ENCODE measurements around the gene NHLH1.

The NHLH1 gene

DNA sequence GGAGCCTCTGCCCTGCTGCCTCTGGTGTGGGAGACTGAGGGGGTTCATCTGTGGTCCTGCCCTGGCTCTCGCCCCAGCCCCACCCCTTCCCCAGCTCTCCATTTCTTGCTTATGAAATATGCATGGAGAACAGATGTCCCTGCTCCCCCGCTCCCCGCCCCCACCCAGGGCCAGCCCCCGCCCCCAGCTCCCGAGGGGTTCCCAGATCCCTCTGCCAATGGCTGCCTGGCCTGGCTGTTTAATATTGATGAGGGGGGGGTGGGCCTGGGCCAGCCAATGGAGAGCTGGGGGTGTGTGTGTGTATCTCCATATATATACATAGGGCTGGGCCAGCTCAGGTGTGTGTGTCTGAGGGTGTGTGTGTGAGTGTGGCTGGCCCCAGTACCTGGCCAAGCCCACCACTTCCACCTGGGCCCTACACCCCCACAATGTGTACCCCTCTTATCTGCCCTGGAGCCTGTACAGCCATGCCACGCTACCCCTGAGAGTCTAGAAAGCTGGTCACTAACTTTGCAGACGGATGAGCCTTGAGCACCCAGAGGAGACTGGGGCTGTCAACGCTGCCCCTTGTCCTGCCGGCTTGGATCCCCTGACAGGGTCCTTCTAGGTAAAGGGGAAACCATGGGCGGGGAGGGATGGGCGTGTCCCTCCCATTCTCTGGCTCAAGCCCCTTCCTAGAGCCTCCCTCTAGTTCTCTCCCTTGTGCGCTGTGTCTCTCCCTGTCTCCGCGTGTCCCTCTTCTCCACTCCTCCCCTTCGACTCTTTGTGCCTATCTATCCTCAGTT, at the start of gene NHLH1:
NHLH1 (plus strand) TSS at position 341 of the 785 bp plus-strand sequence. CDS start 3,661 bp downstream, outside the sequence.
- no peak for DNase-seq

DNA sequence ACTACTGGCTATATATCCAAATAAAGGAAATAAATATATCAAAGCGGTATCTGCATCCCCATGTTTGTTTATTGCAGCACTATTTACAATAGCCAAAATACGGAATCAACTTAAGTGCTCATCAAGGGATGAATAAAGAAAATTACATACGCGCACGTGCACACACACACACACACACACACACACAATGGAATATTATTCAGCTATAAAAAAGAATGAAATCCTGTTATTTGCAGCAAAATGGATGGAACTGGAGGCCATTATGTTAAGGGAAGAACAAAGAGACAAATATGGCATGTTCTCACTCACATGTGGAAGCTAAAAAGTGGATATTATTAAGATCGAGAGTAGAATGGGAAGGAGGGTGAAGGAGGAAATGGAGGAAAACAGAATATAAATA, 44.0 kb upstream of the NHLH1 start:
- no peak for DNase-seq

- no peak for DNase-seq
Observed at GRCh38 chr1:160325252-160325651, 41.6 kb upstream of the NHLH1 start.

- no peak for DNase-seq
Observed at GRCh38 chr1:160326418-160326817, 40.5 kb upstream of the NHLH1 start.

DNA sequence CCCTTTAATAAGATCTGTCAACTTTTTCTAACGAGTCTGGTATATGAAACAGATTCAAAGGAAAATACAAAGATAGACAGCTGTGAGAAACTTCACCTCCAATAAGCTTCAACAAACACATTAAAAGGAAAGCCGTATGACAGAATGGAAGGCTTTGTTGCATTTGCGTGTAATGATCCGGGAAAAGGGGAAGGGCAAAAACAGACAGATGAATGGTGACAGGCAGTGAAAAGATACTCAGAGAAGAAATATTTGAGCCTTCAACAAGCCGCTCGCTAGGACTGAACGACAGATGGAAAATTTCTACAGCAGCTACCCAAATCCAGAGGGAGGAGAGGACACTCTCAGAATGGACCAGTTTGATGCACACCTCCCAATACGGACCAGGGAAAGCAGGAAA, 38.7 kb upstream of the NHLH1 start:
- no peak for DNase-seq

- no peak for DNase-seq
Observed at GRCh38 chr1:160330119-160330518, 36.8 kb upstream of the NHLH1 start.

DNA sequence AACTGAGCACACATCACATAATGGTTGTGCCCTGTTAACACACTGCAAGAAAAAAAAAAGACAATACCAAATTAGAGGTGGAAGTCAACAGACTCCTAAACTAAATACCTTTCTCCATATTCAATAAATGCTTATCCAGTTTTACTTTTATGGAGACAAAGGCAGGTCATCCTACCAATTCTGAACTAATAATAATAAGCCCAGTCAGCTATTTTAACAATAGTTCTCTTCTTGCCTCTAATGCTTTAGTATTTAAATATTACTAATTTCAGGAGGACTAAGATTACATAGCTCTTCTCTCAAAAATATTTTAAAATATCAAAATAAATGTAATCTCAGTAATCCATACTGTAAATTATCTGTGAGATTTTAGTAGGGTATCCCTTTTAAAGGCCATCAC, 34.4 kb upstream of the NHLH1 start:
- DNase-seq = no peak

DNA sequence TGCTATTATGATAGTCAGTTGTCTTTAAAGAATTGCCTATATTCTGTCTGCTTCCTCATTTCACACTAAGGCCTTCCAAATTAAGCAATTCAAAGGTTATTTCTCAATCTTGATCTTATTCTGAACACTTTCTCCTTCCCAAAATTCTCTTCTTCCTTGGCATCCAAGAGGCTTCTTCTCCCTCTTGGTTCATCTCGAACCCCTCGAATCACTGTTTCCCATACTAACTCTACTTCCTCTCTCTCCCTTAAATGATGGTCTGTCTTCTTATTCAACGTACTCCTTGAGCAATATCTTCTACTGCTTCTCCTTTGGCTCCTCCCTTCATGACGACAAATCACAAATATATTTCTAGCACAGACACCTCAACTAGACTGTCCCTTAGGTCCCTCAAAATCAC, 28.3 kb upstream of the NHLH1 start:
- DNase-seq = no peak

- no peak for DNase-seq
Observed at GRCh38 chr1:160340146-160340545, 26.7 kb upstream of the NHLH1 start.

DNA sequence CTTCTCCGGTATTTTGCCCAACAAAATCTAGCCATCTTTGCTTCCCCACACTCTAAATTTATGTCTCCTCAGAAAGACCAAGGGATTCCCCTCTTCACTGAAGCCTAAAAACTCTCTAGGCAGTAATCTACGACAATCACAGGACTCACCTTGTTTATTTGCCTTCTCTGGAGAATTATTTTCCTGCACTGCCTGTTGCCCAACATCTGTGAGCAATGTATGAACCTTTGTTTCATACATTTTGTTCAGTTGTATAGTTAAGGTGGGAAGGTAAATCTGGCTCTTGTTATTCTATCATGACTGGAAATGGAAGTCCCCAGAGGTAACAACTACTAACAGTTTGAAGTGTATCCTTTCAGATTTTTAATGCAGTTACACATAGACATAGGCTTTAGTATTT, 26.0 kb upstream of the NHLH1 start:
- no peak for DNase-seq

GRCh38 chr1:160342526-160342925, 24.3 kb upstream of the NHLH1 start:
- DNase-seq = no peak

GRCh38 chr1:160342953-160343869, 23.7 kb upstream of the NHLH1 start, which contains the start of the genes COPA and NCSTN:
Gene COPA, minus strand, starts transcription at chr1:160343250. Its CDS starts 80 bp downstream, at chr1:160343170.
Gene NCSTN, plus strand, starts transcription at chr1:160343383. Its CDS starts 14 bp downstream, at chr1:160343397.
- DNase-seq = peak; percentile 96

DNA sequence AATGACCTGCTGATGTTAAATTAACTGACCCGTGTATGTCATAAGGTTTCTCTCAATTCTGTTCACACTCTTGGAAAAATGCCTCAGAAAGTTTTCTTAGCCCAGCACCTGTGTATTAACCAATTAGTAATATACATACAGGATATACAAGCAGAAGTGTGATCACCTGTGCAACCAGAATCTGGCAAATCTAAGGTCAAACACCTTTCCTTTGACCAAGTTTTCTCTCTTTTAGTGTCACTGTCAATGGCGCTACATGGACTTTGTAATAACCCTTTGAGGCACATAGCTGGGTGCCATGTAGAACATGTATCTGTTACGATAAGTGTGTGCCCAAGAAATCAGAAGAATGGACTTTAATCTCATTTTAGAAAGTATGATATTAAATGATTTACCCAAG, 22.6 kb upstream of the NHLH1 start:
- DNase-seq = no peak

DNA sequence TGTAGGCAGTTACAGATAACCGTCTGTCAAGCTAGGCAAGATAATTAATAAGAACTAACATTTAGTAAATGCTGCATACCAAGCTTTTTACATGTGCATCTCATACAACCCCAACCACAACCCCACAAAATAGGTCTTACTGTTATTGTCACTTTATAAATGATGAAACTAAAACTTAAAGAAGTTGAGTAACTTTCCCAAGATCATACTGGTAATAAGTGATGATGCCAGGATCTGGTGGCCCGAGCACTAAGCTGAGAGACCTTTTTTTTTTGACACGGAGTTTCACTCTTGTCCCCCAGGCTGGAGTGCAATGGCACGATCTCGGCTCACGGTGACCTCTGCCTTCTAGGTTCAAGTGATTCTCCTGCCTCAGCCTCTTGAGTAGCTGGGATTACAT, 21.9 kb upstream of the NHLH1 start:
- no peak for DNase-seq

DNA sequence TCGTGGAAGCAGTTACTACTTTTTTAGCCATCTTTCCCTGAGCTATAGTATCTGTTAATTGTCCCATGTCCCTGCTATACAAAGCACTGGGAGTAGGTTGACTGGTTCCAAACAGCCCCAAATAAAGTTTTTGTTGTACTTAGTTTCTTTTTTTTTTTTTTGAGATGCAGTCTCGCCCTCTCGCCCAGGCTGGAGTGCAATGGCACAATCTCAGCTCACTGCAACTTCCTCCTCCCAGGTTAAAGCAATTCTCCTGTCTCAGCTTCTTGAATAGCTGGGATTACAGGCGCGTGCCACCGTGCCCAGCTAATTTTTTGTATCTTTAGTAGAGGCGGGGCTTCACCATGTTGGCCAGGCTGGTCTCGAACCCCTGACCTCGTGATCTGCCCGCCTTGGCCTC, 20.4 kb upstream of the NHLH1 start:
- DNase-seq = no peak

DNA sequence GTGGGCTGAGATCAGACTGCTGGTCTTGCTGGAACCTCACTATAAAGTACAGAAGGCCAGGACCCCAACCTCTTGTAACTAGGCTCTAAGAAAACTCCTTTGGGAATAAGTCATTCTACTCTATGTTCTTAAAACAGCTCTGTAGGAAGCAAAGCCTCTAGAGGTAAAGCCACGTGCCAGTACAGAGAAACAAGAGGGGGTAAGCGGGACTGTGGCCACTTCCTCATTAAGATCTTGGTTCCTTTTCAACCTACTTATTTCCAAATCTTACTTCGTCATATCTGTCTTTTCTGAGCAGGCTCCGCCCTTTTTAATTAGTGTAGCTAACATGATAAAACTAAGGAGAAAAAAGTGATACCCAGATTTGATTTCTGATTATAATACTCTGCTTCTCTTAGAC, 19.9 kb upstream of the NHLH1 start:
- no peak for DNase-seq

DNA sequence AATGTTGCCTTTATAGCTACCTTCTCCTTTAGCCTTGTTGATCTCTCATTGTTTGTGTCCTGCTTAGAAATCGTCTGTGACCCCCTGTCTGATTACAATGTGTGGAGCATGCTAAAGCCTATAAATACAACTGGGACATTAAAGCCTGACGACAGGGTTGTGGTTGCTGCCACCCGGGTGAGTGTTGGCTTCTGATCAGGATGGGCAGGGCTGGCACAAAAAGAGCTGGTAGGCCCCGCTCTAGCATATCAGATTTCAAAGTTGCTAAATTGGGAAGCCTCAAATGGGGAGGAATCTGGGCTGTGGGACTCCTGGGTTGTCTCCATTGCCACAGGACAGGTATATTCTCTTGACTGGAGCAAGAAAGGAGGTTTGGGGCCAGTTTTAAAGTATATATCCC, 15.2 kb upstream of the NHLH1 start:
- DNase-seq = no peak

DNA sequence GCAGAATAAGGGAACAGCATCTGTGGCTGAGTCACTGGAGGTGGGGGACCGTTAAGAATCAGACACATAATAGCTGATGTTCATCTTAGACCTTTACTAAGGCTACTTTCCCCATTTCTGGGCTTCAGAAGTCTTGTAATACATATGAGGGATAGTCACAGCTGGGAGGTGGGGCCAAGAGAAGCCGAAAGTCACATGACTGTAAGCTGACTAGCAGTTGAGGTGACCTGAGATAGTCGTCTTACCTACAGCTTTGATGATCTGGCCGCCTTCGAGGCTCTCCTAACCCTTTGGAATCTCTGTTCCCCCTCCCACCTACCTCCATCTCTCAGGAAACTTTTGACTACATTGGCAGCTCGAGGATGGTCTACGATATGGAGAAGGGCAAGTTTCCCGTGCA, 14.3 kb upstream of the NHLH1 start:
- no peak for DNase-seq

- no peak for DNase-seq
Observed at GRCh38 chr1:160353223-160353622, 13.6 kb upstream of the NHLH1 start.

- DNase-seq = peak; percentile 31
Observed at GRCh38 chr1:160354388-160354985, 12.4 kb upstream of the NHLH1 start.

- peak; percentile 10 for DNase-seq
Observed at GRCh38 chr1:160357286-160358002, 9.4 kb upstream of the NHLH1 start.

- DNase-seq = no peak
Observed at GRCh38 chr1:160358073-160358472, 8.8 kb upstream of the NHLH1 start.
